GM19455 (cell line): ENCODE measurements around the gene GNG14.
"Not testable (repeated sequence)": the region's sequence is repeated elsewhere in the genome, so short reads cannot be mapped to it uniquely, and the experiment has no call there.

Experiments used
- ATAC-seq: cut with Tn5 transposase; IDR thresholded peaks from one replicate; pipeline ENCODE4 v1.9.1; 2021; ENCODE audit not compliant: unreplicated experiment

GNG14 gene

DNA sequence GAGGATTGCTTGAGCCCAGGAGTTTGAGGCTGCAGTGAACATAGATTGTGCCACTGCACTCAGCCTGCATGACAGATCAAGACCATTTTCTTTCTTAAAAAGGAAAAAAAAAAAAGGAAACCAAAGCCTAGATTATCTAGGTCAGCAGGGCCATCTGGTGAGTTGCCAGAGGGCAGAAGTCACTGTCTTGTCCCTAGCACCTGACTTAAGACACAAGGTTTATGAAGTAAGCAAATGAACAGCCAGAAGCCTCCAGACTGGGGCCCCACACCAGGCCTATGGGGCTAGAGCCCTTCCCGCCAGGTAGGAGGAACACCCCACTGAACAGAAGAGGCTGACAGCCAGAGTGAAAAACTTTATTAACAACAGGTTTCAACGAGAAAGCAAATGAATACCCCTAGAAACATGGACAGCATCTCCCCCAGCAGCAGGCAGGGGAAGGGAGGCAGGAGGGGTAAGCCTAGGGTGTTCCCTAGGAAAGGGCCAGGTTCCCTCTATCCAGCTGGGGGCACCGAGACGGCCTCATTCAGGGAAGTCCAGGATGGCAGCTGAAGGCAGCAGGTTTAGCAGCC is 20.0 kb upstream of the GNG14 start:
- ATAC-seq, result no peak

GRCh38 chr19:12668346-12668745 is 19.5 kb upstream of the GNG14 start:
- ATAC-seq, result no peak

- ATAC-seq, result no peak
These were observed 18.9 kb upstream of the GNG14 start for GRCh38 chr19:12668932-12669269.

DNA sequence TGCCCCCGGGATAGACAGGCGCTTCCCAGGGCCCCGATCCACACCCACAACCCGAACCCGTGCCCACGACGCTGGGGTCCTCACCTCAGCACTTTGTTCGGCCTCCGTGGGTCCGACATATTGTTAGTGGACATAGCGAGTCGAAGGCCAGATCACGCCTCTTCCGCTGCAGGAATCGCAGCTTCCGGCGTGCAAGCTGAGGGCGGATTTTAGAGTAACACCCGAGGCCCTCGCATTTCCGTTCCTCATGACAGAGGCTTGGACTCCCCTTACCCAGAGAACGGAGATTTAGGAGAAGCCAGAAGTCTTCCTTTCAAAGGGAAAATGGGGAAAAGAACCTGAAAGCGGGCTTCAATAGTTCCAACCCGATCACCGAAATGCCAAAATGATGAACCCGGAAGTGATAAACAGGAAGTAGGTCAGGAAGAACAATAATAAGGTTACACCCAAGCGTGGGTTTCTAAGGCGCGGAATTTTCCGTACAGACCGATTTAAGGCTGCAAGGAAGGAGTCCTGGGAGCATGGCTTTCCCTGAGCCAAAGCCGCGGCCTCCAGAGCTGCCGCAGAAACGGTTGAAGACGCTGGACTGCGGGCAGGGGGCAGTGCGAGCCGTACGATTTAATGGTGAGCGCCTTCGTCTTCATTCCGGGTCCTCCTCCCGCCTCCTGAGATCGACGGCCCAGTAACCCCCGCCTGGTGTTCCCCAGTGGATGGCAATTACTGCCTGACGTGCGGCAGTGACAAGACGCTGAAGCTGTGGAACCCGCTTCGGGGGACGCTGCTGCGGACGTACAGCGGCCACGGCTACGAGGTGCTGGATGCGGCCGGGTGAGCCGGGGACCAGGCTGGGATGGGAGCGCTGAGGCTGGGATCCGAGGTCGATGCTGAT is 18.3 kb upstream of the GNG14 start:
- no peak for ATAC-seq

DNA sequence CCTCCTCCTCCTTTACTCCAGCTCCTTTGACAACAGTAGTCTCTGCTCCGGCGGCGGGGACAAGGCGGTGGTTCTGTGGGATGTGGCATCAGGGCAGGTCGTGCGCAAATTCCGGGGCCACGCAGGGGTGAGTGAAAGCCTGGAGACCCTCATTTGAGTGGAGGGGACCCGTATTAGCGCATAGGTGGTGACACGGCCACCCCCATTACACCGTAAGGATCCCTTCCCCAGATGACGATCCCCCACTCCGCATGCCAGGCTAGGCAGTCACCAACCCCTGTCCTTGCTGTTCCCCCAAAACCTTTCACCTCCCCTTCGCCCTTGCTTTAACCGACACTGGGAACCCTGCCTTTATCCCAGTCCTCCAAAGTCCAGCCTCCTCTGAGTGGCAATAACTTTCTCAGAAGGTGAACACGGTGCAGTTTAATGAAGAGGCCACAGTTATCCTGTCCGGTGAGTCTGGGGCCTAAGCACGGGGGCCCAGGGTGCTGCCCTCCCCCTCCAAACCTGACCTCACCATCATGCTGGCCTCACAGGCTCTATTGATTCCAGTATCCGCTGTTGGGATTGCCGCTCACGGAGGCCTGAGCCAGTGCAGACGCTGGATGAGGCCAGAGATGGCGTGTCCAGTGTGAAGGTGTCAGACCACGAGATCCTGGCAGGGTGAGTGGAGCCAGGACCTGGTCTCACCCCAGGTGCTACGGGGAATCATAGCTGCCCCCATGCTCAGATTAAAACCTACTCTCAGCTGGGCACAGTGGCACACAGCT is 17.5 kb upstream of the GNG14 start:
- no peak for ATAC-seq

DNA sequence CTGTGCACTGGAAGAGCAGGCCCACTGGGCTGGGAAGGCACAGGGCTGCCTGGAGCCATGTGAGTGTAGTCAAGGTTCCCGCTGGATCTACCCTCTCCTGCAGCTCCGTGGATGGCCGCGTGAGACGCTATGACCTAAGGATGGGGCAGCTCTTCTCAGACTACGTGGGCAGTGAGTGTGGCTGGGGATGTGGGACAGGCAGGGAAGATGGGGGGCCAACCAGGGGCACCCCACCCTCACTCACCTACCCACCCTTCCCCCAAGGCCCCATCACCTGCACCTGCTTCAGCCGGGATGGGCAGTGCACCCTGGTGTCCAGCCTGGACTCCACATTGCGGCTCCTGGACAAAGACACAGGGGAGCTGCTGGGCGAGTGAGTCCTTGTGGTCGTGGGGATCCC is 15.1 kb upstream of the GNG14 start:
- ATAC-seq, result no peak

- ATAC-seq, result no peak
These were observed 12.4 kb upstream of the GNG14 start for GRCh38 chr19:12675399-12675798.

GRCh38 chr19:12675940-12676339 is 11.9 kb upstream of the GNG14 start:
- ATAC-seq, result no peak

- ATAC-seq, result no peak
These were observed 11.4 kb upstream of the GNG14 start for GRCh38 chr19:12676384-12676792.

GRCh38 chr19:12676928-12677327 is 10.9 kb upstream of the GNG14 start:
- ATAC-seq, result no peak

DNA sequence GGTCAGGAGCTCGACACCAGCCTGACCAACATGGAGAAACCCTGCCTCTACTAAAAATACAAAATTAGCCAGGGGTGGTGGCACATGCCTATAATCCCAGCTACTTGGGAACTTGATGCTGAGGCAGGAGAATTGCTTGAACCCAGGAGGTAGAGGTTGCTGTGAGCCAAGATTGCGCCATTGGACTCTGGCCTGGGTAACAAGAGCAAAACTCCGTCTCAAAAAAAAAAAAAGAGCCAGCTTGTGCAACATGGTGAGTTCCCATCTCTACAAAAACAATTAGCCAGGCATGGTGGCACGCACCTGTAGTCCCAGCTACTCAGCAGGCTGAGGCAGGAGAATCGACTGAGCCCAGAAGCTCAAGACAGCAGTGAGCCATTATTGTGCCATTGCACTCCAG is 9.8 kb upstream of the GNG14 start:
- not testable (repeated sequence) for ATAC-seq

GRCh38 chr19:12680034-12680433 is 7.8 kb upstream of the GNG14 start:
- ATAC-seq, result no peak

- ATAC-seq, result peak; percentile 65
These were observed 6.5 kb upstream of the GNG14 start, which contains the start of gene DHPS for GRCh38 chr19:12681074-12681987. DHPS (minus strand) TSS chr19:12681880; CDS start chr19:12681766, 114 bp downstream.

GRCh38 chr19:12685831-12686230 is 2.0 kb upstream of the GNG14 start:
- ATAC-seq, result no peak

GRCh38 chr19:12689012-12689411 is 1.2 kb downstream of the GNG14 start:
- ATAC-seq, result no peak

- ATAC-seq, result no peak
These were observed 1.9 kb downstream of the GNG14 start for GRCh38 chr19:12689581-12690216.

DNA sequence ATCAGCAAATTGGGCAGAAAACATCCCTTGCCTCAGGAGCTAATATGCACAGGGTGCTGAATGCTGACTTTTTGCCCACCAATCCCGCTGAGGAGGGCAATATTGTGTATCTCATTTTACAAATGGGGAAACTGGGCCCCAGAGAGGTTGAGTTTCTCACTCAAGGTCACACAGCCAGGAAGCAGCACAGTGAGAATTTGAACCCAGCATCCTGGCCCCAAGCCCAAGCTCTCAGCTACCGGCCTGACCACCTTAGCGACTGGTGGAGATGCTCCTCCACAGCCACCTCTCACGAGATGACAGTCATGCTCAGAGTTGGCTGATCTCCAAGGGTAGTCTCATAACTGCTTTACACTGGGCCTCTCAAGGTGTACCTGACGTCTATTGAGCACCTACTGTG is 5.2 kb downstream of the GNG14 start:
- no peak for ATAC-seq

DNA sequence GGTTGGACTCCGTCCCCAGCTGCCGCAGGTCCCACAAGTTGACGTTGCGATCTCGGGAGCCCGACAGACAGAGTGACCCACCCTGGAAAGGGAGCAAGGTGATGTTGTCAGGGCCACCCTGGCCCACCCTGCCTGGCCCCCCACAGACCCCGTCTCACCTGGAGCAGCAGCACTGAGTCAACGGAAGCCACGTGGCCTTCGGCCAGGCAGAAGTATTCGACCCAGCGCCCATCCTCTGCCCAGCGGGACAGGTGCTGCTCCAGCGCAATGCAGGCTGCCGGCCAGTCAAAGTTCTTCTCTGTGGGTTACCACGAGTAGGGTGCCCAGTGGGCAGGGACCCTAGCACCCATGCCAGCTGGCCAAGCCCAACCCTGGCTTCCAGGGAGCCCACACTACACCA is 6.8 kb downstream of the GNG14 start:
- ATAC-seq, result no peak

DNA sequence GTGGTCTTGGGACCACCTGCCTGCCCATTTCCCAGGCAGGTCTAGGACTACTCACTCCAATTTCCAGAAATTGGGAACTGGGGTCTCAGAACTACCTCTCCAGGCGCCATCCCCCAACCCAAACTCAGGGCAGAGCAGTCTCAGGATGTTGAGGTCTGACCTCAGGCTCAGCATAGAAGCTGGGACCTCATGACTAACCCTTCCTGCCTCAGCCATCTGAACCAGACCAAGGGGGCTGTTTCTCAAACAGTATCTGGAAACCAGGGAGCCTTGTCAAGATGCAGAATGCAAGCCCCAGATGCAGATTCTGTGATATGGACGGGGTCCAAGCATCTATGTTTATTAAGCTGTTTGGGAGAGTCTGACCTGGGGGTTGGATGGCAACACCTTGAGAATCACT is 7.3 kb downstream of the GNG14 start:
- no peak for ATAC-seq

- ATAC-seq, result no peak
These were observed 7.7 kb downstream of the GNG14 start for GRCh38 chr19:12695514-12695913.
